SK-N-DZ (cell line): ENCODE results near the gene SETD3.

Experiments used
- DNase-seq: peaks from one replicate; pipeline ENCODE4 v3.0.0-alpha.2; 2015; ENCODE audit warnings: low spot score

The SETD3 gene

DNA sequence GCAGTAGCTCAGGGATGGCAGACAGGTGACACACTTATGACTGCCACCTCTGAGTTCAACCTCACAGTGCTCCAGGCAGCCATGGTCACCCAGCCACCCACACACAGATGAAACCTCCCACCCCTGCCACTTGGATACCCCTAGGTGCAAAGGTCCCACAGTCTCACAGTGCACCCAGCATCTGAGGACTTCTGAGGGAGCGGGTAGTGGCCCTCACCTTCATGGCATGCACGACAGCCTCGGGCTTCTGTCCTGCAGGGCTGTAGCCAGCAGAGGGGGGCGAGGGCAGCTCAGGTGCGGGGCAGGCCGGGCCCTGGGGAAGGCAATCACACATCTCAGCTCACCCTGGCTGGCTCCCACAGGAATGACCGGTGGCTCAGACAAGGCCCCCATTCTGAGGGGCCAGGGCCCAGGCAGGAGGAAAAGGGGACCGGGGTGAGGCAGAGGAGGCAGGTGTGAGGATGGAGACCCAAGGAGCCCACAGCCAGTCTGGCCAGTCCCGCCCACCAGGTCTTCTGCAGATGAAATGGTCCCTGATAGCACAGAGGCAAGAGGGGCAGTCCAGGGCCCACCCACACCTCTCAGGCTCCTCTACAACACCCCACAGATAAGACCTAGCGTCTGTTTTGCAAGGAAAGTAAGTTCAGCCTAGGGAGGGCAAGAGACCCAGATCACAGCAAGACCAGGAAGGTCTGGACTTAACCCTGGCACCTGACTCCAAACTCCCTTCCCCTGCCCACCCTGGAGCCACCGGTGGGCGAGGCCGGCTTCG is 36.4 kb upstream of the SETD3 start:
- DNase-seq: no peak

DNA sequence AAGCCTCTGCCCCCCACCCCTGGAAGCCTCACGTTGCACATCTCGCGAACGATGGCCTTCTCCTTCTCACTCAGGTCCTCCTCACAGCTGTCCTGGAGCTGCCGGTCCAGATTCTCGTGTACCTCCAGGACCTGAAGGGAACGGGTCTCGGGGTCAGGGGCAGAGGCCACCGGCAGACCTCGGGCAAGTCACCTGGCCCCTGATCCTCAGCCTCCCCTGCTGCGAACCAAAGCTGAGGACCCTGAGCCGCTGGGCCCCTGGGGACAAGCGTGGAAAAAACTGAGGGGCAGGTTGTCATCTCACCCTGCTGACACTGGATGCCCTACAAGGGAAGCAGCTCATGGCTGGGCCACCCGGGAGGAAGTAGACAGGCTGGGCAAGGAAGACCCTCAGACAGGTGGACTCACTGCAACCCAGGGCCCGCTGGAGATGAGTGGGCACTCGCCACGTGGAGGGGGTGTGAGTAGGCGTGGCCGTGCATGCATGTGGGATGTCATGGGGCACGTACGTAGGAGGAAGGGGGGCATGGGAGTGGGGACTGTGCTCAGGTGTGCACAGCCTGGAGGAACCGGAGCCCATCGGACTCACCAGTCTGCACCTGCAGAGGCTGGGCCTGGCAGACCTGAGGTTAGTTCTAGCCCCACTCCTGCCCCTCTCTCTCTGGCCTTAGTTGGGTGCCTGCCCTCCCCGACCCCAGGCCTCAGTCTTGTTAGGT is 35.7 kb upstream of the SETD3 start:
- no peak for DNase-seq

DNA sequence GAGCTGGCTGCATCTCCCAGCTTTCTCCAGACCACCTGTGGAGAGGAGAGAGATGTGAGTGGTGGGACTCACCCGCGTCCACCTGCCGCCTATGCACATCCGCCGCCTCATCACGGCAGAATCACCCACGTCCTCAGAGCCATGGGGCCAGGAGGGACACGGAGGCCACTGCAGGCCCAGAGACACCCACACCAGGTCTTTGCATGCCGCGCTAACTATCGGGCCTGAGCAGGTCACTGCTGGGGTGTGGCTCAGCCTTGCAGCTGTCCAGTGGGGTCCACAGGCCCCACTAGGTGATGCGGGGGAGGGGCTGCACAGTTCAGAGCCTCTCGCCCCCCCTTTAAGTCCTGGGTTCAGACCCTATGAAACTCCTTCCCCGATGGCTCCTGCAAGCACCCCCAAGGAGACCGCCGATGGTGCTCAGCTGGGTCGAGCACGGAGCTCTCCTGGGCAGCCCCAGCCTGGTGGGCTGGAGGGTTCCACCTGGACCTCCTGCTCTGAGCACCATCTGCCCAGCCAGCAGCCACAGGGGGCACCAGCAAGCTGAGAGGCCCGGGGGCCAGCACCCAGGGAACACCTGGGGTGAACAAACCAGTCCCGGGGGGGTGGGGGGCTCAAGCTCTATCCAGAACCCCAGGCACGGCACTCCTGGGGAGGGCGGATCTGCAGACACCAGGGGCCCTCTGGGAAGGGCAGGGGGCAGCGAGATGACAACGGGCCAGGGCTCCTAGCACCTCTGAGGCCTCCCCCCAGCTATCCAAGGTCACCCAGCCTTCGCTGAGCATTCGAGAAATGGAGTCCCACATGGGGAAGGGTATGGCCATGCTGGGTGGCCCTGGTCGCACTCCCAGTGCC is 34.9 kb upstream of the SETD3 start:
- DNase-seq: no peak

DNA sequence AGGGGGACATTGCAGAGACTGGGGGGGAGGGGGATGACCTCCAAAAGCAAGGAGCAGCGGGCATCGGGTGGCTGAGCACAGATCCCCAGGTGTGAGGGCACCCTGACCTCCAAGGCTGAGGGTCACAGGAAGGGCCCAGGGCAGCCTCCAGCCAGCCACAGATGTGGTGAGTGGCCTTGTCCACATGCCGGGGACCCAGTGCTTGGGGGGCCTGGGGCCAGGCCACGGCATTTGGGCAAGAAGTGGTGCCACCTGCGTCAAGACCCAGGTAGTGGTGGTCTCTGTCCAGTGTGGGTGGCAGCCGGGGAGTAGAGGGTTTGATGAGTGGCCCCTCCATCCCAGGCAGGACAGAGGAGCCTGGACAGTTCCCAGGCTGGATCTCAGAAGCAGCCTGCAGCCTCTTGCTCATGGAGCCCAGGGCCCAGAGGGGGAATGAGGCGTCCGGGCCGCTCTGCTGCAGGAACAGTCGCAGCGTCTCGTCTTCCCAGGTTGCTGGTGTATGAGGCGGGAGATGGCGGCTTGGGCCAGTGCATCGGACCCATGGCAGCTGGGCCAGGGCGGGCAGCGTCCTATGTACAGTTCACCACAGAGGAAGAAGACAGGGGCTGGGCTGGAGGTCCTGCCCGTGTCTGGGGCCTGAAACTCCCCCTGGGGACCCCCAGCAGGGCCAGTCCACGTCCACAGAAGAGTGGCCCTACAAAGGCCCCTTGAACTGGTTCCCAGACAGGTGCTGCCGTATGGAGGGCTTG is 34.1 kb upstream of the SETD3 start:
- DNase-seq: no peak

DNA sequence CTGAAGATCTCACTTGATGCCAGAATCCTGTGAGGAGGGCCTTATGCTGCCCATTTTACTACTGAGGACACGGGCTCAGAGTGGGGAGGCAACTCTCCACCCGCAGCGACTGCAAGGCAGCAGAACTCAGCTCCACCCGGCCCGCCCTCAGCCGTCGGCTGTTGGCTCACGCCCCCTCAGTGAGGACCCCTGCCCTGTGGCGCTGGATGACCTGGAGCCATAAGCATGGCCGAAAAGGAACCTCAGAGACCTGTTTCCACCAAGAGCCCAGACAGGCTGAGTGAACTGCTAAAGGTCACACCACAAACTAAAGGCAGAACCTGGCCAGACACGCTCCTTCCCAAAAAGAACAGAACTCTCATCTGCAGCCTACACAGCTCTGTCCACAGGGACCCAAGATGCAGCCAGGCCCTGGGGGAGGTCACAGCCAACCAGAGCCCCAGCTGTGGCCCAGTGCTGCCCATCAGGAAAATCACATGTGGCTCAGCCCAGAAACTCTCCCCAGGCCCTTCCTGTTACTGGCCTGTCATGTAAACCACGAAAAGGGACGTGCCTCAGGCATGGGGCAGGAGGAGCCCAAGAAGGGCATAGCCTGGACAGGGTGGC is 33.4 kb upstream of the SETD3 start:
- DNase-seq: no peak

DNA sequence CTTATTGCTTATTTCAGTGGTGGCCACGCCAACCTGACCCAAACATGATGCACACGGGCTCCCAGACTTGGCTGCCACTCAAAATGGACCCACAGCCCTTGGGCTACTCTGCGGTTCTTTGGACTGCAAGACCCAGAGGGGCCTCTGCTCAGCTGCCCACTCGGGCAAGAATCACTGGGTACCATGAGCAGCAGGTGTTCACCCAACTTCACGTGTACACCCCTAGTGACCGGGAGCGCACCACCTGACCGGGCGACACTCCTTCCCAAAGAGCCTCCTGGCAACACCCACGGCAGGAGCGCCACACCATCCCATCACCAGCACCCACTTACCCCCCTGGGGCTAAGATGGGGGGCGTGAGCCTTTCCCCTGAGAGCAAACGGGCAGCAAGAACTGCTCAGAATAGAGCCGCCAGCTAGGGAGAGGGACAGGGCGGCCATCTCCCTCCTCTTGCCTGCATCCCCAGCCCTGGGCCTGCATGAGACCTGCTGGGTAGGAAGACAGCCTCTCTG is 32.6 kb upstream of the SETD3 start:
- DNase-seq: no peak

DNA sequence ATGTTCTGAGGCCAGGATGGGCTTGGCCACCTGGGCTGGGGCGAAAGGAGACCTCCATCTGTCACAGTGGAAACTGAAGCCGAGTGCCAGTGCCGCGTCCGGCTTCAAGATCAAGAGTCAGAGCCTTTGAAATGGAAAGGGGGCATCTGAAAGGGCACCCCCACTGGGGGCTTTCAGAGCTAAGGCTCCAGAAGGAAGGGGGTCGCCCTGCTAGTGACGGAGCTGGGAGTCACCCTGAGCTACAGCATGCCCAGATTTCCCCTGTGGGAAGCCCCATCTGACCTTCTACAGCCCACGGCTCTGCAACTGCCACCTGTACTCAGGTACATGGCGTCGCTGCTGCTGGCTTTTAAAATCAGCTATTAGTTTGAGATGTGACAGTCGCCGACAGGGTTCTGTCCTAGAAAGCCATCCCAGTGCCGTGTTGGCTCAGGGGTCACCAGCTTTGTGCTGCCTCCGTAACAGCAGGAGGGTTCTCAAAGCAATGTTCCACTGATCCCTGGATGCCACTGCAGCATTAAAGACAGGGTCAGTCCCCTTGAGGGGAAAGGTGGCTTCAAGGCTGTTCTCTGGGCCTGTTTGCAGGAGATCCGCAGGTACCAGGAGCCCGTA is 32.0 kb upstream of the SETD3 start:
- DNase-seq: no peak

DNA sequence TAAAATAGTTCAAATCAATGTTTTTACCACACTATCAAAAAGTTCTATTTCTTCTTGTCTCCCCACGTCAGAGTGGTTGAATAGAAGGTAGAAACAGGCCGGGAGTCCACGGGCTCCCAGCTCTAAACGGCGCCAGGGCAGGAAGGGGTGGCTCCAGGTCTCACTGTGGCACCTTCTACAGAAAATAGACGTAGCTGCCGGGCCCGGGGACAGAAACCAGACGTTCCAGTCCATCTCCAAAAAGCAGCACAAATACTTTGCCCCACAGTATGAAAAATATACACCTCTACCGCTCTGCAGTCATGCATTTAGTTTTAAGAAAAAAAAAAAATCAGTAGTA is 31.4 kb upstream of the SETD3 start:
- DNase-seq: no peak

DNA sequence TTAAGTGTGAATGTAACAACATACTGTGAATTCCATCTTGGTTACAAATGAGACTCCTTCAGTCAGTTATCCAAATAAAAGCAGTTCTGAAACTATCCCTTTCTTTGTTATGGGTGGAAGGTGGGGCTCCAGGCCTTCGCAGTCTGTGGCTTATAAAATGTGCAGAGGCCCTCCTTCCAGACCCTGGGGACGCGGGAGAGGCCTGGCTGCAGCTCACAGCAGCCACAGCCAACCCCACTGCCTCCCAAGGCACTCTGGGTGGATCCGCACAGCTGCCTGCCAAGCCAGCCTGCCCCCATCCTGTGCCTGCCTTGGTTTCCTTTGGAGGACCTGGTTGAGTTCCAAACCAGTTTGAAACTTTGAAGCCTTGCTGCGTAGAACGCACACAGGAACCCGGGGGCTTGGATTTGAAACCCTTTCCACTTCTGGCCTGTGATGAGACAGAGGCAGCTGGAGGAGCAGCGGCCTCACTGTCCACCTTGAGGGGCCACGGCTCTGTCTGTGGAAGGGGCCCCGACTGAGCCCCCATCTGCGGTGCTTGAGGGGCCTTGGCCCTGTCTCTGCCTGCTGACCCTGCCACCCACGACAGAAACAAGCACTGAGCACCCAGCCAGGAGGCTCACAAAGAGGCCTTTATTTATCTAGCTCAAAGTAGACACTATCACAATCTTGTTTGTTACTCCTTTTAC is 30.9 kb upstream of the SETD3 start:
- no peak for DNase-seq

DNA sequence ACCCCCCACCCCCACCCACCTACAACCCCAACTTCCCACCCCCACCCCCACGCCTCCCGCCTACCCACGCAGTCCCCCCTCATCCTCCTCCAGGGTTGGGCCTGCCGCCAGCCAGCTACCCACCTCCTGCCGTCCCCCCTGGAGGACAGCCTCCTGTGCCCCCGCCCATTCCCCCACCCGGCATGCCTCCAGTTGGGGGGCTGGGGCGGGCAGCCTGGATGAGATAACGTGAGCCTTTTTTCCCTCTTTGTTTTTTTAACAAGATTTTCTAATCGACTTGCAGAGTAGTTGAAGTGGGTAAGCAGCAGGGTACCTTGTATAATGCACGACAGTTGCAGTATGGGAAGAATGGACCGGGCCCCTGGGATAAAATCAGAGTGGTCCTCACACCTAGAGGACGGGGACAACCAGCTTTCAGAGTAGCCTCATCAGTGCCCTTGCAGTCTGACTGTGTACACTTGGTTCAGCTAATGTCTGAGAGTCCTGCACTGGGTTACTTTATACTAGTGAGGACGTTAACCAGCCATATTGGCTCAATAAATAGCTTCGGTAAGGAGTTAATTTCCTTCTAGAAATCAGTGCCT is 30.0 kb upstream of the SETD3 start:
- DNase-seq: no peak

DNA sequence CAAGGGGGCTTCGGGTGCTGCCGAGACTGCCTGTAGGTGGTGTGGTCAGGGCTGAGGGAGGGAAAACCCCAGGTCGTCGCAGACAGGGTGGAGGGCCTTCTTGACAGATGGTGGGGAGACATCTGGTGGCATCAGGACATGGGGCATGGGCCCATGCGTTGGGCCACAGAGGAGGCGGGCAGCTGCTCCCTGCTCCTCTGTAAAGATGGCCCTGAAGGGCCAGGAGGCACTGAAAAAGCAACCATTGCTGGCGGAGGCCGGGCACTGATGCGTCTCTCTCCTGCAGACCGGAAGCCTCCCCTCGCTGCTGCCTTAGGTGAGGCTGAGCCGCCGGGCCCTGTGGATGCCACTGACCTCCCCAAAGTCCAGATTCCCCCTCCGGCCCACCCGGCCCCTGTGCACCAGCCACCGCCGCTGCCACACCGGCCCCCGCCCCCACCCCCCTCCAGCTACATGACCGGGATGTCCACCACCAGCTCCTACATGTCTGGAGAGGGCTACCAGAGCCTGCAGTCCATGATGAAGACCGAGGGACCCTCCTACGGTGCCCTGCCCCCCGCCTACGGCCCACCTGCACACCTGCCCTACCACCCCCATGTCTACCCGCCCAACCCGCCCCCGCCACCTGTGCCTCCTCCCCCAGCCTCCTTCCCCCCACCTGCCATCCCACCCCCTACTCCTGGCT is 29.4 kb upstream of the SETD3 start:
- DNase-seq: no peak

DNA sequence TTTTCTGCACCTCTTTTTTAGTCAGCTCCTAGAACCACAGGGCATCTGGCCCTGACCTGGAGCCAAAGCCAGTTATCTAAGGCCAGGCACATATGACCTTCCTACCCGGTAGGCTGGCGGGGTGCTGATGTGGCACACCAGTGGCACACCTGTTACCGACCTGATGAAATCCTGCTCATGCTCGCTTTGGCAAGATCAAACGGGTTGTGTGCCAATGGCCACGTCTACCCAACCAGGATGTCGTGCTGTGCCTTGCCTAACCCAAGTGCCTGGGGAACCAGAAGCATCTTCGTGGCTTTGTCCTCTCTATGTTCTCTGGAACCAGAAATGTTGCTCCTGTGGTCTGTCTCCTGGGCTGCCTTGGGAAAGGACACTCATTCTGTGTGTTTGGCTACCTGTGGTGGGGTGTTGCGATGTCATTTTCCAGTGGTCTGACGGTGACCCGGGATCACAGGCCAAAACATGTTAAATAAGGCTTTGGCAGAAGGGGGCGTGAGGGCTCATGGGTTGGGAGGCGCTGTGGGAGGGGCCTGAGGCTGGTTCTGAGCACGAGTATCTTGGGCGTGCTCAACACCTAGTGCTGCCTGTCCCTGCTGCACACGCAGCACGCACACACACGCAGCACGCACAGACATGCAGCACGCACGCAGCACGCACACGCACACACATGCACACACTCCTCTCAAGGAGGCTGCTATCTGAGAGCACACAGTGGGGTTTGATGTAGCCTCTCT is 28.4 kb upstream of the SETD3 start:
- DNase-seq: no peak

DNA sequence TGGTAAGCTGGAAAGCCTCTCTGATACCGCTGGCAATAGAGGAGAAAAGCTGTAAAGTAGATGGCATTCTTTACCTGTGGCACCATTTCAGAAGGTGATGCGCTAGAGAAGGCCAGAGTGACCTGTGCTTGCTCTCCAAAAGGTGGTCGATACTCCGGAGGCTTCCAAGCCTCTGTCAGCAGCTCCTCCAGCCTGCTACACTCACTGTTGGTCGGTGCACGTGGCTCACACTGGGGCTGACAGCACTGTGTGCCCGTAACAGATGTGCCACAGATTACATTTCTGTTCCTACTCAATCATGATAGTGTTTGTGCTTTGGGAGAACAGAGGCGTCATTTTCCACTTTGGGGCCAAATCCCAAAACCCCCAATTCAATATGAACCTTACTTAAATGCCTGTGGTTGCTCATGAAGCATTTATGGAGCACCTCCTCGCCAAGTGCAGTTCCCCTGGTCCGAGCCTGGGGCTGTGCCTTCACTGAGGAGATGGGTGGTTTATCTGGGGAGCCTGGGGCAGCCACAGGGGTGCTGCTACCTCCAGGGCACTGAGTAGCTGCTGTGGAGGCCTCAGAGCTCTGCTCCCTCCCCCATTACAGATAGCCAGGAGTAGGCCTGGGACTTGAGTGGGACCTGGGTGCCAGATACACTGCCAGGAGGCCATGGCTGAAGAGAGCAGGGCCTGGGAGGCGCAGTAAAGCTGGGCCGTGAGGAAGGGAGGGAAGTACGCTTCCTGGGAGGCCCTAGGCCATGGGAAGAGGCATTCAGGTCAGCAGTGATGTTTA is 27.4 kb upstream of the SETD3 start:
- DNase-seq: no peak

DNA sequence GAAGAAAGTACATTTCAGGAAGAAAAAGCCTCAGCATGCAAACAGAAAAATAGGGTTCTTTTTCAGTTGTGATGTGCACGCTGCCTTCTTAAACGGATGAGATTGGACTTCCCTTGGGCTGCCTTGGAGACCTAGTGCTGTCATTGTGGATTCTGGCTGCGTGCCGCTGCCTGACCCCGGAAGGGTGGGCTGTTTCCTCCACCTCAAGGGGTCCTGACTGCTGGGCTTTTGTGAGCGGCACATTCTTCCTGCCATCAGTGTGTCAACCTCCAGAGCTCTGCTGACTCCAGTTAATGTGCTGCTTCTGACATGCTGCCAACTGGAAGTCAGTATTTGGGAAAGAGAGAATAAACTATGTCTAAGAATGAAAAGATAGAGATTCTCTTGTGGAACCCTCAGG is 25.6 kb upstream of the SETD3 start:
- no peak for DNase-seq

DNA sequence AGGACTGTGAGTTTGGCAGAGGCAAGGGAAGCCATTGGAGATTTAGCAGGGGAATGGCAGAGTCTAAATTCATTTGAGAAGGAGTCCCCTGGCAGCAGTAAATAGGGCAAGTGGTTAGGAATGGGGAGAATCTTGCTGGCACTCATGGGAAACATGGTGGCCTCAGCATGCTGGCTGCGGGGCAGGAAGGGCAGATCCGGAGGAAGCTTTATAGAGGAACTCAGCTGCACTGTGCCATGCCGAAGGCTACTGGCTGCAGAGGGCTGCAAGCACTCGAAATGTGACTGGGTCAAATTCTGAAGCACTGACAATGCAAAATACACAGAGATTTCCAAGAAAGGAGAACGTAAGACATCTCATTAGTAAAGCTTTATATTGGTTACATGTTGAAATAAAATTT is 24.4 kb upstream of the SETD3 start:
- no peak for DNase-seq

DNA sequence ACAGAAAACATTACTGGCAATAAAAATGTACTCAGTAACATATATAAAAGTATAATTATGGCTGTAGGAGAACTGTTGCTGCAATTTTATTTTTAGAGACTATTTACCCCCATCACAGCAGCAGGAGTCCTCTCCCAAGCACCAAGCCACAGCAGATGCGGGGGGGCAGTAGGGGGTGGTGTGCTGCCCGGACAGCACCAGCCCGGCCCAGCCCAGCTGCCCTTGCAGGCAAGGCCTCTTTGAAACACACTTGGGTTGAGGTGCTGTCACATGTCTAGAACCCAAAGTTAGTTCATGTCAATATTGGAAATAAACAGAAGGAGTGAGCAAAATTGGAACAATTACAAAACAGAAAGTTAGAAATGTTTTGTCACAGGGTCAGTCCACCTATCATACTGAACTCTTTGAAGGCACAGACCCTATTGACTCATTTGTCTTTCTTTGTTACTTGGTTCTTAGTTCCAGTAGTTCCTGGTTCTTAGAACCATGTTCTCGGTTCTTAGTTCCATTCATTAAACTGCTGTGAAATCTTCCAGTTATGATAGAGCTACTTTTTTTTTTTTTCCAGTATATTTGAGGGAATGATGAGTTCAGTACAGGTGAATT is 23.3 kb upstream of the SETD3 start:
- no peak for DNase-seq

DNA sequence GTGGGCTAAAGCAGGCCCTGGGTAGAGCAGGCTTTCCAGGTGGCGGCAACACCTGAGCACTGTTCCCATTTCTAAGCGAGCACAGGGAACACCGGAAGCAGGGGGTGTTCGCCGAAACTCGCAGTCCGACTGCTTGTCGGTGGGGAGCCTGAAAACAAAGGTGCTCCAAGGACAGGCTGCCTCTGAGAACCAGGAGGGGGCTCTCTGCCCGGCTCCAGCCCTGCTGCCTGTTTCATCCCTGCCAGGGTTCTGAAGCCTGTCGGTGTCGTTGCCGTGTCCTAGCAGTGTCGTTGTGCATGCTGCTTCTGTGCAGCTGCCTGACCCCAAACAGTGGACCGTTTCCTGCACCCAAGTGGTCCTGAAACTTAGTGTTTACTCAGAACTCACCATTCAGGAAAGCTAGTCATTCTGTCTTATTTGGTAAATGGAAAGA is 22.3 kb upstream of the SETD3 start:
- DNase-seq: no peak
